ENCODE results near the gene PCSK4.

GRCh38 chr19:1481893-1482360 is 8.2 kb downstream of the PCSK4 start:
- TF ChIP-seq EP300 (IDR thresholded peaks at IDR 0.05): no peak
- no peak for TF ChIP-seq POLR2AphosphoS5 (IDR thresholded peaks at IDR 0.05)
- TF ChIP-seq, protein P1, sequence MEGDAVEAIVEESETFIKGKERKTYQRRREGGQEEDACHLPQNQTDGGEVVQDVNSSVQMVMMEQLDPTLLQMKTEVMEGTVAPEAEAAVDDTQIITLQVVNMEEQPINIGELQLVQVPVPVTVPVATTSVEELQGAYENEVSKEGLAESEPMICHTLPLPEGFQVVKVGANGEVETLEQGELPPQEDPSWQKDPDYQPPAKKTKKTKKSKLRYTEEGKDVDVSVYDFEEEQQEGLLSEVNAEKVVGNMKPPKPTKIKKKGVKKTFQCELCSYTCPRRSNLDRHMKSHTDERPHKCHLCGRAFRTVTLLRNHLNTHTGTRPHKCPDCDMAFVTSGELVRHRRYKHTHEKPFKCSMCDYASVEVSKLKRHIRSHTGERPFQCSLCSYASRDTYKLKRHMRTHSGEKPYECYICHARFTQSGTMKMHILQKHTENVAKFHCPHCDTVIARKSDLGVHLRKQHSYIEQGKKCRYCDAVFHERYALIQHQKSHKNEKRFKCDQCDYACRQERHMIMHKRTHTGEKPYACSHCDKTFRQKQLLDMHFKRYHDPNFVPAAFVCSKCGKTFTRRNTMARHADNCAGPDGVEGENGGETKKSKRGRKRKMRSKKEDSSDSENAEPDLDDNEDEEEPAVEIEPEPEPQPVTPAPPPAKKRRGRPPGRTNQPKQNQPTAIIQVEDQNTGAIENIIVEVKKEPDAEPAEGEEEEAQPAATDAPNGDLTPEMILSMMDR (IDR thresholded peaks at IDR 0.05): no peak
- TF ChIP-seq POLR2A (IDR thresholded peaks at IDR 0.05): no peak

Data from sigmoid colon (tissue), 4 donors.